Stomach (tissue), 4 donors: ENCODE results near the gene CSH1.

ENCODE experiments used
- CTCF ChIP-seq, 7 experiments: fragments of 450-650 bp in 4 of 7; fragments of 200-600 bp in 3 of 7; sonication (generic) in 3 of 7; IDR thresholded peaks; one replicate each; pipeline ENCODE4 v1.5.1; 2016 to 2019; ENCODE audit warnings: antibody characterized with exemption in 7 of 7, control low read depth in 2 of 7, mild to moderate bottlenecking in 1 of 7
- EP300 ChIP-seq: sonication (generic); formaldehyde crosslinking; IDR thresholded peaks from one replicate; pipeline ENCODE4 v1.6.1; 2017; ENCODE audit warnings: antibody characterized with exemption
- POLR2A ChIP-seq, 4 donors: fragments of 450-650 bp; IDR thresholded peaks; one replicate each; pipeline ENCODE4 v1.6.1; 2016; ENCODE audit warnings: antibody characterized with exemption in 4 of 4, control low read depth in 2 of 4, mild to moderate bottlenecking in 1 of 4, moderate library complexity in 1 of 4

- TF ChIP-seq CTCF (IDR thresholded peaks at IDR 0.05) (no peak), POLR2A (IDR thresholded peaks at IDR 0.05) (no peak), EP300 (no peak)
Measured at GRCh38 chr17:63854709-63855108, 41.7 kb downstream of the CSH1 start.
